GM21737 (cell line): Measurements from ENCODE around the gene CRK.

Source experiments
- ATAC-seq: cut with Tn5 transposase; IDR thresholded peaks from one replicate; pipeline ENCODE4 v1.9.1; 2021; ENCODE audit warnings: mild to moderate bottlenecking, moderate library complexity; ENCODE audit not compliant: unreplicated experiment

The CRK gene

DNA sequence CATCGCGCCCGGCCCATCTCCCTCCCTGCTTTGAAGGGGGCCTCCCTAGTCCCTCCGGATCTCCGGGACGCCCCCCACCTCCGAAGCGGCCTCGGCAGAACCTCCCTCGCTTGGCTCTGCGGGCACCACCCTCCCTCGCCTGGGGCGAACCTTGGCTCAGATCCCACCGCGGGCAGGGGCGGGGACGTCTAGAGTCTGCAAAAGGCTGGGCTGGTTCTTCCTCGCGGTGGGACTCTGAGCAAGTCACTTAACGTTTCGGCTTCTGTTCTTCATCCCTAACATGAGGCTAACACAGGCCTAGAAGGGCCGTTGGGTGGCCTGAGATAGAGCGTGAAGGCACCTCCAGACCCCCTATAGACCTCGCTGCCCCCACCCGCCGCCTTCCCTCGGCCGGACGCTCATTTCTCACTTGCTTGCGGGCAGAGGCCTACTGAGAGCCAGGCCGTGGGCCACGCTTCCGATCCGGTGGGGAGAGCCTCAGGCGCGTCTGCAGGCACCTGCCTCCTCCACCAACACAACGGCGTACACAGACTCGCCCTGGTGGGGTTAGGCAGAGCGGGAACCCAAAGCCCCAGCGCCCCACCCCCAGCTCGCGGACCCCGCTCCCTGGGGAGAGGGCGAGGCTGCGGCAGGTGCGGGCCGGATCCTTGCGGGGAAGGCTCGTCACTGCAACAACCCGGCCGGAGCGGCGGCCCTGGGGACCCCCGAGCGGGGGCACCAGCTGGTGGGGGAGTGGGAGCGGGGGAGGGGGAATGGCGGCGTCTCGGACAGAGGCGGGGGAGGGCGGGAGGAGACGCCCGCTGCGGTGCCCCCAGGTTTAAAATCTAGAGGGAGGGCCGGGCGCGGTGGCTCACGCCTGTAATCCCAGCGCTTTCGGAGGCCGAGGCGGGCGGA lies 31.0 kb upstream of the CRK start:
- no peak for ATAC-seq

DNA sequence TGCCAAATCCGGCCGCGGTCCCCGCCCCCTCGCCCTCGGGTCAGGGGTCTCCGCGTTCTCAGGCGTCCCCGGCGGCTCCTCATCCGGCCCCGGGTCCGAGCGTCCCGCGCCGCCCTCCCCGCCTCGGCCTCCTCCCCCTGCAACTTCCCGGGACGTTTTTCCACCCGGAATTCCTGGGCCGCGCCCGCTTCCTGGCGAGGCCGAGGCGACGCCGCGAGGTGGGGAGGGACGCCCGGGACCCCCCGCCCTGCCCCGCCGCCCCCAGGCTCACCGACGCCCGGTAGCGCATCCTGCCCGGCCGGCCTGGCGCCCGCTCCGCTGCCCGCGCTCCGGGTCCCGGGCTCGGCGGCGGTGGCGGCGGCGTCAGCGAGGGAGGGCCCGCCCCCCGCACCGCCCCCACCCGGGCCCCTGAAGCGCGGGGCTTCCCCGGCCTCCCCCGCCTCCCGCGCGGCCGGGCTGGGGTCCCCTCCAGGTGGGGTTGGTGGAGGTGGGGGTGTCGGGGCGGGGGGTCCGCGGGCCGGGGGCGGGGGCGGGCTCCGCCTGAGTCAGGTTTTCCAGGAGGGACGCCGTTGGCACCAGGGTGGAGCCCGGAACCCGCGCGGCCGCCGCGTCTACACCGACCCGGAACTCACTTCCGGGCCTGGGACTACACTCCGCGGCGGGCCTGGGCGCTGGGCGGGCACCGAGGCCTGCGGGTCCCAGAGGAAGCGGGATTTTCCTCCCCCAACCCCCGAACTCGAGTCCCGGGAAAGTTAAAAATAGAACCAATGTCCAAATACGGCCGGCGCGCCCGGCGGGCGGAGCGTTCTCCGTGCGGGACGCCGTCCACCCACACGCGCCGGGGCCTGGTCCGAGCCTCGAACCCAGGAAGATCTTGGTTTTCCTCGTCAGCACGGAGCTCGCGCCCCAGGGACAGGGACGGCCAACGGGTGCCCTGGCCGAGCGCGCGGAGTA lies 29.7 kb upstream of the CRK start:
- ATAC-seq: peak; percentile 24

DNA sequence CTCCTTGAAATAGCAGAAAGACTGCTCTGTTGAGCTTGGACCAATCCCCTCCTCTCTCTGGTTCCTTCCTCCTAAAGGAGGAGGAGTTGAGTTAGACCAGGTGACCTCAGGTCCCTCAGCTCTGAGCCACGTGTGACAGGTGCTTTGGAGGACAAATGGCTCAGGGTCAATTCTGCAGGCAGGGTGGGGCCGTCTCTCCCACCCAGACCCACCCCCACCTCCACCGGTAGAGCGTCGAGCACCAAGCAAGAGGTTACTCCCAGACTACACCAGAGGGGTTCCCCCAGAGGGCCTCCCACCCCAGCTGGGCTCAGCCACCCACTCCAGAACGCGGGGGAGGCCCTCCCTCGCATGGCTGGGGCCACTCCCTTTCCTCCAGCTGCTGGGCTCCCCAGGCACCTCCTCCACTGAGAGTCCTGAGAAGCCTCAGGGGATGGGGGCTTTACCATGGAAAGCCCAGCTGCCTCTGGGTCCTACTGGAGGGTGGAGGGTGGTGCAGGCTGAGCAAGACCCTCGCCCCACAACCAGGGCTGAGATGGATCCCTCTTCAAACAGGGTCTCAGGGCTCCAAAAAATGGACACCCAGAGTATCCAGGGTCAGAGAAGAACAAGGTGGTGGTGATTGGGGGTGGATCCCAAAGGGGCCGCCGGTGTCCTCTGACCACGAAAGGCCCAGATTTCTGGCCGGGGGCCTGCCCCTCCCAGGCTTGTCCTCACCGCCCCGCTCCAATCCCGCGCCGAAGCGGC lies 28.8 kb upstream of the CRK start:
- ATAC-seq: peak; percentile 38

DNA sequence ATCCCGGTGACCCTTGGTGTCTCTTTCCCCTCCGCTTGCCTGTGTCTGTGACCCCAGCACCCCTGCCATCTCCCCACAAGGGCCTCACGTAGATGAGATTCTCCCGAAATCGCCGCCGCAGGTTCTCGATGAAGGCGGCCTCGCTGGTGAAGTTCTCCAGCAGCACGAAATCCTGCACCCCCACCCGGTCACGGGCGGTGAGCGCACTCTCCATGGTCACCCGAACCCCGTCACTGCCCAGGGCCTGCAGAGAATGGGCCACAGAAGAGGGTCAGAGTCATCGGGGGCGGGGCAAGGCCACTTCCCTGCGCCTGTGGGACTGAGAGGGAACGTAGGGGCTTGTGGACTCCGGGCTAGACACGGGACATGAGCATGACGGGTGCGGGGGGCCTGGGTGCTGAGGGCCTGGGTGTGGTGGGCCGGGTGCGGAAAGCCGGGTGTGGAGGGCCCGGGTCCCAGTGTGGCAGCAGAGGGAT lies 28.1 kb upstream of the CRK start:
- ATAC-seq: no peak

DNA sequence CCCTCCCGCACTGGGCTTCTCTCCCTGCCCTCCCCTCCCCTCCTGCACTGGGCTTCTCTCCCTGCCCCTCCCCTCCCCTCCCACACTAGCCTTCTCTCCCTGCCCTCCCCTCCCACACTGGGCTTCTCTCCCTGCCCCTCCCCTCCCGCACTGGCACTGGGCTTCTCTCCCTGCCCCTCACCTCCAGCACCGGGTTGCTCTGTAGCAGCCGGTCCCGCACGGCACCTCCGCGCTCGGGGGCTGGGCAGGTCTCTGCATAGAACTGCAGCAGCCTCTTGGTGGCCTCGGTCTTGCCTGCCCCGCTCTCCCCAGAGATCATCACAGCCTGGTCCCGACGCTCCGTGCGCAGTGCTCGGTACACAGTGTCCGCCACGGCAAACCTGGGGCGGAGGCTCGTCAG lies 26.6 kb upstream of the CRK start:
- no peak for ATAC-seq

DNA sequence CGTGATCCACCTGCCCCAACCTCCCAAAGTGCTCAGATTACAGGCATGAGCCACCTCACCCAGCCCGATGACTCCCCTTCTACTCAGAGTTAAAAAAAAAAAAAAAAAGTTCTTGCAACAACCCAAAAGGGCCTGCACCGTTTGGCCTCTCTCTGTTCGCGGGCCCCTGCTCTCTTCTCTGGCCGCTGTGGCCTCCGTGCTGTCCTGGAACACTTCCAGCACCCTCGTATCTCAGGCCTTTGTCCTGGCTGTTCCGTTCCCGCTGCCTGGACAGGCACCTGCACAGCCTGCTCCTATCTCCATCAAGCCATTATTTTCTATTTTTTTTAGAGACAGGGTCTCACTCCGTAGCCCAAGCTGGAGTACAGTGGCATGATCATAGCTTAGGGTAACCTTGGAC lies 25.7 kb upstream of the CRK start:
- ATAC-seq: no peak

DNA sequence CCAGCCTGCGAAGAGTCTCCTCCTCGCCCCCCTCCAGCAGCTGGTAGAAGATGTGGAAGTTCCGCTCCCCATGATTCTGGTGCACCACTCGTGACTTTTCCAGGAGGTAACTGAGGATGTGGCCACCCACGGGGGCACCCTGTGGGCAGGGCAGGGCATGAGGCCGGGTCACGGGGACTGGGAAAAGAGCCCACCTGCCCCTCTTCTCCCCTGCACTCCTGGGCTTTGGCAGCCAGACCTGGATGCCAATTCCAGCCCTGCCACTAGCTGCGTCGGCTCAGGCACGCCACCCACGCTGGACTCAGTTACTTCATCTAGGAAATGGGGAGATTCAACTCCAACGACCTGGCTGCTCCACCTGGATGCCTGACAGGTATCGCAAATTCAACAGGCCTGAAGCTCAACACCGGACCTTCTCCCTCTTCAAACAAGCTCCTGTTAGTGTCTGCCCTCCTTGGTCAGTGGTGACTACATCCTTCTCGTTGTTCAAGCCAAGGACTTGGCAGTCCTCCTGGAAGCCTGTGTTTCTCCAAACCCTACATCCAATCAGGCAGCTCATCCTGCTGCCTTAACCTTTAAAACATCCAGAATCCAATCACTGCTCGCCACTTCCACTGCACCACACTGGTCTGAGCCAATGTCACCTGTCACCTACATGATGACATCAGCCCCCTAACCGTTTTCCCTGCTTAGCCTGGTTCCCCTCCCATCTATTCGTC lies 24.9 kb upstream of the CRK start:
- ATAC-seq: no peak

DNA sequence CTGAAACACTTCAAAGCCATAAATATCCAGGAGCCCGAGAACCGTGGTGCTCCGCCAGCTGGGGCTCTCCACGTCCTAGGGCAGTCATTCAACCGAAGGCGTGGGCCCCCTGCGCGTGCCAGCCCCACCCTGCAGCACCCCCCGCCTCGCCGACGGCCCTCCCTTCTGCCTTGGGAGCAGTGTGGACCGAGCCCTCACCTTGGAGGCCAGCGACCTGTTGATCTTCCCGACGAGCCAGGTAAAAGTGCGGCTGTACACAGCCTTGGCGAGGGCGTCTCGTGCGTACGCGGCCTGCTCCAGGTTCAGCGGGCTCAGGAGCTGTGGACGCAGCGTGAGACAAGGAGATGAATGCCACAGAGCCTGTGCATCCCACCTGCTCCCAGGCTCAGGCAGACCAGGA lies 22.4 kb upstream of the CRK start:
- ATAC-seq: no peak

DNA sequence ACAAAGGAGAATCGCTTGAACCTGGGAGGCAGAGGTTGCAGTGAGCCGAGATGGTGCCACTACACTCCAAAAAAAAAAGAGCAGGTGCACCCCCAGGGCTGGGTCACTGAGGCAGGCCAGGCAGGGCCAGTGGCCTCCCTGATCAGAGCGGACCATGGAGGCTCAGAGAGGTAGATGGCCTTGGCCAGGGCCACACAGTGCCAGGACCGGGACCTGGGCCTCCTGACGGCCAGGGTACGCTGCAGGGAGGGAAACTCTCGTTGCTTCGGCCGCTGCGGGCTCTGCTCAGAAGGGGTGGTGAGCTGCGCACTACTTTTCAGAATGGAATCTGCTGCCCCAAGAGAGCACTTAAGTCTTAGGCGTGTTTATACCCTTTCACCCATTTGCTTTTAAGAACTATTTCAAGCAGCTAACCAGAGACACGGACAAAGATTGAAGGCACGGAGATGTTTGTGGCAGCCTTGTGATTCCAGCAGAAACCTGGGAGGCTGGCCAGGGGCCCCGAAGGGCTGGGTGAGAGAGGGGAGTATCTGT lies 19.4 kb upstream of the CRK start:
- ATAC-seq: no peak

DNA sequence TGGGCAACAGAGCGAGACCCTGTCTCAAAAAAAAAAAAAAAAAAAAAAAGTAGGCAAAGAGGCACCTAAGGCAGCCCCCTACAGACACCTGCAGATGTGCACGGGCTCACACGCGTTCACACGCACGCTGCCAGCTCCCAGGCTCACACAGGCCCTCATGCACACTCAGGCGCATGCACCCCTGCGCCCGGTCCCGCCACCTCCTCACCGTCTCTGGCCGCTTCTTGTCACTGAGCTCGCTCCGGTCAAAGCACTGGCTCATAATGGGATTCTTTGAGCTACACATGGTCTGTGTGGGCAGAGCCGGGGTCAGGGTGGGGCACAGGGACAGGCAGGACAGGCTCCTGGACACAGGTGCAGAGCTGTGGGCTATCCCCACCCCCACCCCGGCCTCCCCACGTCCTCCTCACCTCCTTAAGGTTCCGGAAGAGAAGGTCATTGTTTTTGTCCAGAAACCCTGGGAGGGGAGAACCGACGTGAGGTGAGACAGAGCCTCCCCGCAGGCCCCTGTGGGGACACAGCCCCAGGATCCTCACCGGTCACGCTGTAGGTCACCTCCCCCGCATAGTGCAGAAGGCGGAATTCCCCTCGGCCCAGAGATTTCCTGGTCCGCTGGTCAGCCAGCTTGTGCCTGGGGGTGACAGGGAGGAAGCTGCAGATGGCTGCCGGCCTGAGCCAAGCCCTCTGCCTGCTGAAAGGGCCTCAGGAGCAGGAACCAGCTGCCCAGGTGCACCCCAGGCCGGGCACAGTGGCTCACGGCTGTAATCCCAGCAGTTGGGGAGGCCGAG lies 18.6 kb upstream of the CRK start:
- peak; percentile 49 for ATAC-seq

DNA sequence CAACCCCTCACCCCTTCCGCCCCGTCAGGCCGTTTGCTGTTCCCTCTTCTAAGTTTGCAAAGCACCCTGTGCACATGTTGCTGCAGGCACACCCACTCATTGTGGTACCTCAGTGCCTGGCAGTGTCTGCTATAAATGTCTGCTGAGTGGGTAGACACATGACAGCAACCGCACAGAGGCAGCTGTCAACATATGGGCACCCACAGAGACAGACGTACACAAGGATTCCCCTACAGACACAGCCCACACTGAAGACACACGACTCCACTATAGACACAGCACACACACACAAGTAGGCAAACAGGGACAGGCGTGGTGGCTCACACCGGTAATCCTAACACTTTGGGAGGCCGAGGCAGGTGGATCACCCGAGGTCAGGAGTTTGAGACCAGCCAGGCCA lies 17.8 kb upstream of the CRK start:
- ATAC-seq: no peak

DNA sequence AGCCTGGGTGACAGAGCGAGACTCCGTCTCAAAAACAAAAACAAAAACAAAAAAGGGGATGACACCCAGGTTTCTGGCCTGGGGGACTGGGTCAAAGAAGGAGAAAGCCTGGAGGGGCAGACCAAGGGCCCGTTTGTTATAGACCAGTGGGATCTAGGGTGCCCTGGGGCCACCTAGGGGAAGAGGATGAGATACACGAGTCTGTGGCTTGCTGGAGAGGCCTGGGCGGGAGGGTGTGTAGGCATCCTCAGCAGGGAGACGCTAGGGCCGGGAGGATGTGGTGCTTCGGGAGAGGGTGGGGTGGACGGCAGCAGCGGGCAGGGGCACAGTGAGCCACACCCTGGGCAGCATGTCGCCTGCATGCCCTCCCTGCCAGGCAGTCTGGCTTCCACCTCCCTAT lies 17.1 kb upstream of the CRK start:
- ATAC-seq: no peak

DNA sequence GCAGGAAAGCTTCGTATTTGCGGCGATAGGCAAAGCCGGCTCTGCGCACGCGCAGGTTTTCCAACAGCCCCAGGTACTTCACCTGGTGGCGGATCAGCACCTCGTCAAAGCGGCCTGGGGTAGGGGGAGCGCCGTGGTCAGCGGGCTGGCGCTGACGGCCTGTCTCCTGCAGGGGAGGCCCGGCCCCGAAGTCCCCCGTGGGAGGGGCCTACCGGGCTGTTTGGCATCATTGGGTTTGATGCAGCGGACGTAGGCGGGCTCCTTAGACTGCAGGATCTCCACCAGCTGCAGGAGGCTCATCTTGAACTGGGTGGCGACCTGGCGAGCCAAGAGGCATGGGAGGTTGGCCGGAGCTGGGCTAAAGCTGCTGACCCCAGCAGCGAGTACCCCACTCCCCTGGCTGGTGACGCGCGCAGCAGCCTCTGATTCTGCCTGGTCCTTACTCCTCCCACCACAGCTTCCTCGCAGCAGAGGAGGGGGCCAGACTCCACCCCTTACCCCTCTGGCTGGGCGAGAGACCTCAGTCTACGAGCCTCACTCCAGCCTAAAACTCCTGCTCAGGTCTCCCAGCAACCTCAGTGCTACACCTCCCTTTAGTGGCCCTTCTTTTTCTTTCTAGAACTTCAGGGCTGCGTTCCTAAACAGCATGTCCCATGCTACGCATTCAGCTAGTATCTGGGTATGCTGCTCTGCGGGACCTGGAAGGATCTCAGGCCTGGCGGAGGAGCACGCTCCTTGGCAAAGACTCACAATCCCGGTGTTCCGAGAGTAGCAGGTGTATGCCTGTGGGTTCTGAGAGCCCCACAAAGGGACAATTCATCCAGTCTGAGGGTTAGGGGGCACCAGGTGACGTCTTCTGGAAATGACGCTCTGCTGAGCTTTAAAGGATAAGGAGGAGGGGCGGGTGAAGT lies 16.1 kb upstream of the CRK start:
- no peak for ATAC-seq

DNA sequence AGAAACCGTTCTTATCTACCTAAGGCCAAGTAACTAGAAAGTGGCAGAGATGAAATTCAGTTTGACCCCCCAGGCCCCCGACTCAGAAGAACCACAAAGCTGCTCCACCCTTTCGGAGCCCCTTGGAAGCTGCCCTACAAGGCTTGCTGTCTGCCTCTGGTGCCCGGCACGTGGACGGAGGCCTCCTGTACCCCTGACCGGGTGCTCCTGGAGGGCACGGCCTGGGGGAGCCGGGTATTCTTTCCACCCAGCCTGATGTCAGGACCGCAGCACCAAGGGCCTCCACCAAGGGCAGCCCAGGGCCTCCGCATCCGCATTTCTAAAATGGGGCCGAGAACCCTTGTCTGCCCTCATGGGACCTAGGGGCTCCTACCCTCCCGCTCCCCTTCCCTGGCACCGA lies 15.5 kb upstream of the CRK start:
- ATAC-seq: no peak

DNA sequence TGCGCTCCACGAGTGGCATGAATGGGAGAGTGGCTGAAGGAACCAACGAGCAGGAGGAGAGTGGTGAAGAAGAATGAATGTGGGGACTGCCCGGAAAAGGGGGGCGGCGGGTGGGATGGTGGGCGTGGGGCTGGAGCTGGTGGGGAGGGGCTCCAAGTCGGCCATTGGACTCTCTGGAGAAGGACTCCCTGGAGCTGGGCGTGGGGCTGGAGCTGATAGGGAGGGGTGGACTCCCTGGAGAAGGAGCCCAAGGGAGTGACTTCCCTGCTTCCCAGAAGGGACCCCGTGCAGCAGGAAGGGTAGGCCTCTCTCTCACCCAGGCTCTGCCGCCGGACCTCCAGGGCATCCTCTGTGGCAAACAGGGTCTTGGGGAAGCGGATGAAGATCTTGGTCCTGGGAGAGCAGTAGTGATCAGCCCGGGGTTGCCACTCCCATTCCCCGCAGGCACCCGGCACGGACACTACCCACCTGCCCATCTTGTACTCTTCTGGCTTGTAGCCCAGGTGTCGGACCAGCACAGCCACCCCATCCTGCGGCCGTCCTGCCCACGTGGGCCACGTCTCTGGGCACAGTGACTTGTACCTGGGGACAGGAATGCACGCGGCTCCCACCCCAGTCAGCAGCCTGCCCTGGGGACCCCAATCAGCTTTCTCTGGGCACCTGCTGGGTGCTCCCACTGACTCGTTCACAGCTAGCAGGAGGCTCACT lies 14.9 kb upstream of the CRK start:
- ATAC-seq: no peak

DNA sequence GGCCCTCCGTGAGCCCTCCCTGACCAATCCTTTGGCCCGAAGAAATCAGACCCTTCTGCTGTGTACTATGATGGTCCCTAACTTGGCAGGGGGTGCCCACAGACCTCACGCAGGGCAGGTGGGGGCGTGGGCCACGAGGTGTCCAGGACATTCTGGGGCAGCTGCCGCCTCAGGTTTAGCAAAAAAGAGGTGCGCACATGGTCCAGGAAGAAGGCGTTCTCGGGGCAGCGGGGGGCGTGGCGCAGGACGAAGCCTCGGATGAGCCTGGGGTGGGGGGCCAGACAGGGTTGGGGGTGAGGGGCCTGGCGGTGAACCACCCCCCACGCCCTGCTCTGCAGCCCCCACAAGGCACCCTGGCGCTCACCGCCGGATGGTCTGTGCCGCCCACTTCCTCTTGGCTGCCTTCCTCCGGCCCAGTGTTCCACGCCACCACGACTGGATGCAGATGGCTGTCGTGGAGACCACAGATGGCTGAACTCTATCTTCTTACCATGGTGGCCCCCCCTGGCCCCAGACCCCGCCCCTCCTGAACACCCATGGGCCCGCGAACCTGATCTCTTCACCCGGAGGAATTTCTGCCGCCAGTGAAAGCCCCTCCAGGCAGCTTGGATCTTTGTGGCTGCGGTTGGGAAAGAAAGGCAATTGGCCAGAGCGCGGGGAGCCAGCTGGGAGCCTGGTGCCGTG lies 14.2 kb upstream of the CRK start:
- no peak for ATAC-seq

DNA sequence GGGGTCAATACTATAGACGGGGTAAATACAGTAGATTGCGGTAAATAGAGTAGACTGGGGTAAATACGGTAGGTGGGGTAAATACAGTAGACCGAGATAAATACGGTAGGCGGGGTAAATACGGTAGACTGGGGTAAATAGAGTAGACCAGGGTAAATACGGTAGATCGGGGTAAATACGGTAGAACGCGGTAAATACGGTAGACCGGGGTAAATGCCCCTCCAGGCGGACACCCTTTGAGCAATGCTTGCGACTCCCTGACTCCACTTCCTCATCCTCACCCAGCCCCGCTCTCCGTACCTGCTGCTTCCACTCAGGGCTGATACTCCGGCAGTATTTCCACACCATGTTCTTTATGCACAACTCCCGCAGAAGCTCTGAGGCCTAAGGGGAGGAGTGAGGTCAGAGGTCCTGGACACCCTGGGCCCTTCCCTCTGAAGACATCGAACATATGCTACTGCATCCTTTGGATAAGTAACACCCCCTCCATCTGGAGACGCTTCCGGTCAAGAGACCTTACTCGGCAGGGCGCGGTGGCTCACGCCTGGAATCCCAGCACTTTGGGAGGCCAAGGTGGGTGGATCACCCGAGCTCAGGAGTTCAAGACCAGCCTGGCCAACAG lies 13.3 kb upstream of the CRK start:
- ATAC-seq: no peak
